HG03457 (cell line): Measurements from ENCODE around the gene FAM200A.
A peak's percentile ranks its signal among the peaks of the same experiment; 100 is the strongest.
"Not testable (repeated sequence)": the region's sequence is repeated elsewhere in the genome, so short reads cannot be mapped to it uniquely, and the experiment has no call there.

Source experiments
- ATAC-seq: cut with Tn5 transposase; IDR thresholded peaks from one replicate; pipeline ENCODE4 v1.9.1; 2021; ENCODE audit warnings: moderate number of reproducible peaks; ENCODE audit not compliant: unreplicated experiment

FAM200A gene

DNA sequence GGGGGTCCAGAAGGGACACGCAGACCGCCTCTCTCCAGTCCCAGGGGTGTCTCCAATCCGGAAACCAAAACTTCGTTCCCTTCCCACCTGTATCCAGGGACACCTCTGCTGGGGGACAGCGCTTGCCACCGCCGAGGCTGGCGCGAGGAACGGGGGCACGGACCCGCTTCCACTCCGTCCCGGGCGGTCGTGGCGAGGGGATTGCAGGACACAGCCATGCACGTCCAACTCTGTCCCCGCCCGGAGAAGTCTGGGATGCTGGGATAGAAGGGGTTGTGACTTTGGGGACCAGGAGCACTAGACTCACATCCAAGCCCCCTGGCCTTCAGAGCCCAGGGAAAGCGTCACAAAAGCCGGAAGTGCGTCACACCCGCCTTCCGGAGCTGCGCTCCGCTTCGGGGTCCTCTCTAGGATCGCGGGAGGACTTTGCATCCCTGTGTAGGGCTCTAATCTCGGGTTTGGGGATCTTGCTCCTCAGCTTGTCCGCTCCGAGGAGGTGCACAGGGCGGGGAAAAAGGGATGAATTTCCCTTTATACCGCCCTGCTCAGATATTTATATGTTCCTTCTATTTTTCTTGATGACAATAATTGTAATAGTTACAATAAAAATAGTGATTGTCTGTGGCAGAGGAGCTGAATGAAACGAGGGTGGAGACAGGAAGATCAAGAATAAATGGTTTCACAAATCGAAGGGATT, at the start of gene FAM200A:
FAM200A (minus strand) TSS at position 348 of the 697 bp plus-strand sequence. CDS start 3,707 bp downstream, outside the sequence.
- peak; percentile 72 for ATAC-seq

DNA sequence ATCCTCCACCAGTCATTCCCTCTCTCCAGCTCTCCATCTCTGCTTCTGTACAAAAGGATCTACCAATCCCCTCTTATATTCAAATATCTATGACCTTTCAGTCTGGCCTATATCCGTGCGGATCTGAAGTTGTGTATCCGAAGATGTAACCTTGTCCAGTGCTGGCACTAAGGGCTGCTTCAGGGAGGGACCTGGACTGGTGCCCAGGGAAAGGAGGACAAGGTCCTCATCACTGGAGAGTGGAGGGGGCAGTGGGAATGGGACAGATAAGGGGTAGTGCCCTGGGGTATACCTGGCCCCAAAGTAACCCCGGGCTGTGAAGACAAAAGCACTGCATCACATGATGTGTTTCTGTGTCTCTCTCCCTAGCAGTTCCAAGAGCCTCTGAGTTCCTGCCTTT, 47.9 kb upstream of the FAM200A start:
- ATAC-seq: no peak

DNA sequence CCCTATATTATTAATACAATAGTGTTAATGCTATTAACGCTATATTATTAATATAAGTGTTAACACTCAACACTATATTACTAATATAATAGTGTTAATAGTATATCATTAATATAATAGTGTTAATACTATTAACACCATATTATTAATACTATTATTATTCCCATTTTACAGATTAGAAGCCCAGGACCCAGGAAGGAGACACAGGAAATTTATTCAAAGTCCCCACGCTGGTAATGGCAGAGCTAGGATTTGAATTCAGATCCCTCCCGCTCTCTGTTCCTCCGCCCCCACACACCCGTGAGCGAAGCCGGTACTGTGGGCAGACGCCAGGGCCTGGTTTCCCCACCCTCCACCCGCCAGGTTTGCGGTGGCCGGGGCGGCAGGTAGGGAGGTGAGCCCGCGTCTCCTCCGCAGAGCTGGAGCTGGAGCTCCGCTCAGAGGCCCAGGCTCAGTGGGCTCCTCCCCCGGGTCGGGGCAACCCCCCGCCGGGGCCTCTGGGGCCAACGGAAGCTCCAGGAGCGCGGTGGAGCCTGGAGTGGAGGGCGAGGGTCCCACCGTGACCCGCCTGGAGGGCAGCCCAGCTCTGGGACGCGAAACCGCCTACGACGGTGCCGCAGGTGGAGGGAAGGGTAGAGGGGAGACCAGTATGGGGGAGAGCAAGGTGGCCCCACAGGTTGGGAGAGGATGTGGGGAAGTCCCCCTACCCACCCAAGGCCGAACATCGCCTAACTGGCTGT, 46.0 kb upstream of the FAM200A start, which contains the start of gene TMEM225B:
TMEM225B (plus strand) TSS at position 506 of the 740 bp plus-strand sequence. CDS start 6,122 bp downstream, outside the sequence.
- no peak for ATAC-seq

DNA sequence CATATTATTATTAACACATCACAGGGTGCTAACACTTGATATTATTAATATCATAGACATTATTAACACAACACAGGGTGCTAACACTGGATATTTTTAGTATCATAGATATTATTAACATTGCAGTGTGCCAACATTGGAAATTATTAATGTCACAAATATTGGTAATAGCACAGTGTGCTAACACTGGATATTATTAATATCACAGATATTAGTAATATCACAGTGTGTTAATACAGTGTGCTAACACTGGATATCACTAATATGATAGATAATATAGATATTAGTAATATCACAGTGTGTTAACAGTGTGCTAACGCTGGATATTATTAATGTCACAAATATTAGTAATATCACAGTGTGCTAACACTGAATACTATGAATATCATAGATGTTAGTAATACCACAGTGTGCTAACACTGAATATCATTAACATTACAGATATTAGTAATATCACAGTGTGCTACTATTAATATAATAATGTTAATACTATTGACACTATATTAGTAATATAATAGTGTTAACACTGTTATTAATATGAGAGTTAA, 44.6 kb upstream of the FAM200A start:
- ATAC-seq: no peak

DNA sequence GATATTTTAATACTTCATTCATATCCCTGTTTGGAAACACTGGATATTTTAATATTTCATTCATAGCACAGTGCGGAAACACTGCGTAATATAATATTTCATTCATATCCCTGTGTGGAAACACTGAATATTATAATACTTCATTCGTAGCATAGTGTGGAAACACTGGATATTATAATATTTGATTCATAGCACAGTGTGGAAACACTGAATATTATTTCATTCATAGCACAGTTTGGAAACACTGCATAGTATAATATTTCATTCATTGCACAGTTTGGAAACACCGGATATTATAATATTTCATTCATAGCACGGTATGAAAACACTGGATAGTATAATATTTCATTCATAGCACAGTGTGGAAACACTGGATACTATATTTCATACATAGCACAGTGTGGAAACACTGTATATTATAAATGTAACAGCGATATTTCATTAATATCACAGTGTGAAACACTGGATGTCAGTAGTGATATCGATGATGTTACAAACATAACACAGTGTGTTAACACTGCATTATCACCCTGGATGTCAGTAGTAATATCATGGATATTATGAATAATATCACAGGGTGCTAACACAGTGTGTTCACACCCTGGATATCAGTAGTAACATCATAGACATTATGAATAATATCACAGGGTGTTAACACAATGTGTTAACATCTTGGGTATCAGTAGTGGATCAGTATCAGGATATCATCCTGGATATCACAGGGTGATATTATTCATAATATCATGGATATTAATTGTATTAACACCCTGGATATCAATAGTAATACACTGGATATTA, 43.2 kb upstream of the FAM200A start:
- no peak for ATAC-seq

DNA sequence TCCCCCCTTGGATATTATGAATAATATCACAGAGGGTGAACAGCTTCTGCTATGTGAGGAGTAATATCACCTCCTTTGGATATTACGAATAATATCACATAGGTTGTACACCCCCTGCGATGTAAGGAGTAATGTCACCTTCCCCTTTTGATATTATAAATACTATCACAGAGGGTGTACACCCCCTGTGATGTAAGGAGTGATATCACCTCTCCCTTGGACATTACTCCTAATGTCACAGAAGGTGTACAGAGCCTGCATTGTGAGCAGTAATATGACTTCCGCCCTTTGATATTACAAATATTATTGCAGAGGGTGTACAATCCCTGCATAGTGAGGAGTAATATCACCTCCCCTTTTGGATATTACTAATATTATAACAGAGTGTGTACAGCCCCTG, 37.0 kb upstream of the FAM200A start:
- no peak for ATAC-seq

DNA sequence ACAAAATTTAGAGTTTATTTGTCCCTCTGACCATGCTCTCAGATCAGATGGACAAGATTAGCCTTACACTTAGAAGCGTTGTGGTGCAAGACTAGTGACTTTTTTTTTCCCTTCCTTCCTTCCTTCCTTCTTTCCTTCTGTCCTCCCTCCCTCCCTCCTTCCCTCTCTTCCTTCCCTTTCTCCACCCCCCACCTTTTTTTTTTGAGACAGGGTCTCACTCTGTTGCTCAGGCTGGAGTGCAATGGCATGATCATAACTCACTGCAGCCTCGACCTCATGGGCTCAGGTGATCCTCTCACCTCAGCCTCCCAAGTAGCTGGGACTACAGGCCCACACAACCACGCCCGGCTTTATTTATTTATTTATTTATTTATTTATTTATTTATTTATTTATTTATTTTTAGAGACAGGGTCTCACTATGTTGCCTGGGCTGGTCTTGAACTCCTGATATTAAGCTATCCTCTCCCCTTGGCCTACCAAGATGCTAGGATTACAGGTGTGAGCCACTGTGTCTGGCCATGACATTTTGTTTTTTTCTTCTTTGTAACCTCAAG, 28.9 kb upstream of the FAM200A start:
- not testable (repeated sequence) for ATAC-seq

DNA sequence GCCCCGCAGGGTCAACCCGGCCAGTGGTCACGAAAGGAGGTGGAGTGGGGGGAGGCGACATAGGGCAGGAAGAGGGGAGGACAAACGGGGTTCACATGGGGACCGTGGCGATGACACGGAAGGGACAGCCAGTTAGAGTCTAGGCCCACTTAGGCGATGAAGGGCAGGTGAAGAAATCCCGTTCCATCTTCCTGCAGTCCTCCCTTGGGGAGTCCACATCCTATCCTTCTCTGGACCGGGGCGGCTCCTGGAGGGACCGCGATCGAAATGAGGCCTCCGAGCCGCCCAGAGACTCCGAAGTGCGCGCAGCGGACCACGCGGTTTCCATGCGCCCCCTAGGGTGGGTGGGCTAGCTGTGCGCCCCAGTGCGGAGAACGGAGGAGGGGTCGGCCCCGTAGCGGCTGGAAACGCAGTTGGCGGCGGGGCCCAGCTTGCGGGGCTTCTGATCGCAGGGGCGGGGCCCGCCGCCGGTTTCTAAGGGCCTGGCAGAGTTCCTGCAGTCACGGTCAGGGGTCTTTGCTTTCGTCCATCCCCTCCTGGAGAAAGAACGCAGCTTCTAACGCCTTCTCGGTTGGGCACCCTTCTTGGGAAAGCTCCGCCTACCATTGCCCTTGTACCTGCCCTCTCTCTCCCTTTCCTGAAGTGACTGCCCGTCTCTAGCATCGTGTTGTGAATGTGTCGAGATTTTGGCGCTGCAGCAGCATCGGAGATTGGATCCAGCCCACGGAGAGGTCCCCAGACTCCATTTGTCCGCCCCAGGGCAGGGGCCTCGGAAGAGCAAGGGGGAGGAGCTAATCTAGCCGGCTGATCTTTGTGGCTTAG, 28.3 kb upstream of the FAM200A start:
- no peak for ATAC-seq

DNA sequence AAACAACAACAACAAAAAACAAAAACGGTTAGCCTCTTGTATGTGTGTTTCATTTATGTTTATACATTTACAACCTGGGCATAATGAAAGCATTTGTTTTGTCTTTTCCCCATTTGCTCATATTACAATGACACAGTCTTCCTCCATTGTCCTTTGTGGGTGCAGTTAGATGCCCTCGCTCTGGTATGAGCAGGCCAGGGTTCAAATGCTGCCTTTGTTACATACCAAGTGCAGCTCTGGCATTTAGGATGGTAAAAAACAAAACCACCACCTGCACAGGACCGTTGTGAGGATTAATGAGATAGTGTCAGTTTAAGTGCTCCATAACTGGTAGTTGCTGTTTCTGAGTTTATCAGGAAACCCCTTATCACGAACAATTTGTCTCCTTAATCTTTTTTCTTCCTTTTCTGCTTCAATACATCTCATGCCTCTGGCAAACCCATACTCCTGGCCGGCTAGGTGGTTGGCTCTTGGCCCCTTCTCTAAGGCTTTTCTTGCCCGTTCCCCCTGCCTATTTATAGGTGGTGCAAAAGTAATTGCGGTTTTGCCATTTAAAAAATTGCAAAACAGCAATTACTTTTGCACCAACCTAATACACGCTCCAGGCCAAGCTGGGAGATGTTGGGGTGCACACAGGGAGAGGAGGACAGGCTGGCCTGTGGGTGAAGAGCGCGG, 27.5 kb upstream of the FAM200A start:
- no peak for ATAC-seq

DNA sequence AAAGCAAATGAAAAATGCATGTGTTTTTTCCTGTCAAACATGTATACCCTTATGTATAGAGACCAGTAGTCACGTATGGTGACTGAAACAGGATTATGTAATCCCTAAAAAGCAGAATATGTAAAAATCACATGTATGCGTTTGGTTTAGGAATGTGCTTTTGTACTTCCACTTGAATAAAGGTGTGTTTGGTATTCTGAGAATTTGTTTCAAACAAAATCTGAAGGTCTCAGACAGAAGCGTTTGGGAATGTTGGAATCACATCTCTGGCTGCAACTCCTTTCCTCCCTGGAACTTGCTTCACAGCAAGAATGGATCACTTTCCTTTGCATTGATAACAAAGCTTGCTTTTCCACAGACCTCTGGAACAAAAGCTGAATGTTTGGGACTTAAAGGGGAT, 24.3 kb upstream of the FAM200A start:
- no peak for ATAC-seq

DNA sequence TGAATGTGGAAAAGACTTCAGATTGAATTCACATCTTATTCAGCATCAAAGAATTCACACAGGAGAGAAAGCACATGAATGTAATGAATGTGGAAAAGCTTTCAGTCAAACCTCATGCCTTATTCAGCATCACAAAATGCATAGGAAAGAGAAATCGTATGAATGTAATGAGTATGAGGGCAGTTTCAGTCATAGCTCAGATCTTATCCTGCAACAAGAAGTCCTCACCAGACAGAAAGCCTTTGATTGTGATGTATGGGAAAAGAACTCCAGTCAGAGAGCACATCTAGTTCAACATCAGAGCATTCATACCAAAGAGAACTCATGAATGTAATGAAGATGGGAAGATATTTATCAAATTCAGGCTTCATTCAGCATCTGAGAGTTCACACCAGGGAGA, 21.3 kb upstream of the FAM200A start:
- ATAC-seq: no peak

DNA sequence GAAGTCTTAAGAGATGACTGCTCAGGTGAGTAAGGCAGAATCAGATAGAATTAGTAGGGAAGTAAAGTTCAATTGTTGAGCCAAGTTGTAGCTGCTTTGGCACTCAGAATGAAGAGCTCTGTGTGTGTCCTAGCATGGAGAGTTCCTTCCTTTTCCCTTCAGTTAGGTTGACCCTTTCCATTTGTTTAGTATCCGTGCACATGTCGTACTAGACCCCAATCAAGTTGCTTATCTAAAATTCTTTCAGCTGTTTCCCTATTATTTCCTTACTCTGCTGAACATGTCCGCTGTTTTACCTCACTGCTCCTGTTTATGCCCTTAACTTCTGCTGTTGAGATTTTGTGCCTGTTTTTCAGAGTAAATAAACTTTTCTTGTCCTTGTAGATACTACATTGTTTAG, 19.9 kb upstream of the FAM200A start:
- ATAC-seq: no peak

DNA sequence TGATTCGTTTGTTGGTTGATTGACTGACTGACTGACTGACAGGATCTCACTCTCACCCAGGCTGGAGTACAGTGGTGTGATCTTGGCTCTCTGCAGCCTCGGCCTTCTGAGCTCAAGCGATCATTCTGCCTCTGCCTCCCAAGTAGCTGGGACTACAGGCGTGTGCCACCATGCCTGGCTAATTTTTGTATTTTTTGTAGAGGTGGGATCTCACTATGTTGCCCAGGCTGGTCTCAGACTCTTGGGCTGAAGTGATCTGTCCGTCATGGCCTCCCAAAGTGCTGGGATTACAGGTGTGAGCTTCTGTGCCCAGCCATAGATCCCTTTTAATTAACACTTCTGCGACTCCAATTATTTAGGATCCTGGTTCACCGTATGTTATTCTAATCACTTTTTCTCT, 16.9 kb upstream of the FAM200A start:
- ATAC-seq: not testable (repeated sequence)

DNA sequence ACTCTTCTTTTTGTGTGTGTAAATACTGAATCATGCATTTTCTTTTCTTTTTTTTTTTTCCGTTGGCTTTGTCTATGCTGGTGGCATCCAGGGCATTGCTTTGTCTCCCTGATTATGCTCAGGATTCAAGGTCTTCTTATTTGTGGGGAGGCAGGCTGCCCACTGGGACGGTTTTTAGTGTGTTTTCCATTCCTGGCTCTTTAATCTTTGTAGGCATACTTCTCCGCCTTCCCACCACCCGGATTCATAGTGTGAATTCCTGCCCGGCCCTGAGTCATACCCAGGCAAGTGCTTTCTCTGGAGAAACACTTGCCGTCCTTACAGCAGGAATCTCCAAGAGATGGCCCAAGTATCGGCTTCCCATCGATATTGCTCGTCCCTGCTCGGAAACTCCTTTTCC, 11.7 kb upstream of the FAM200A start:
- no peak for ATAC-seq

DNA sequence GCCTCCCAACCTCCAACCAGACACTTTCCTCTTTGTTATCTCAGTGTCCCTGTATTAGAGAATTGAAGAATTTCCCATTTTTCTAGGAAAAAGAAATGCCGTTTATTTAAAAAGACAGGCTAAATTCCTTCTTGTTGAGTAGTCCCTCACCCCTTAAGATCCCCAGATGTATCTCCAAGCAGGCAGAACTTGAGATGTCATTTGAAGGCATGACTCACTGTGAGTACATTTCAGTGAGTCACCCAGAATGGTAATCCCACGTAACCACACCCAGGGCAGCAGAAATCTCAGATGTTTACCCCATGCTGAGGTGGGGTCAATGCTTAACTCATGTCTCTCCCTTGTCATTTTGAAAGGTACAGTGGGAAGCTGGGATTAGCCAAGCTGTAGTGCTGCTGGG, 10.9 kb upstream of the FAM200A start:
- ATAC-seq: no peak

DNA sequence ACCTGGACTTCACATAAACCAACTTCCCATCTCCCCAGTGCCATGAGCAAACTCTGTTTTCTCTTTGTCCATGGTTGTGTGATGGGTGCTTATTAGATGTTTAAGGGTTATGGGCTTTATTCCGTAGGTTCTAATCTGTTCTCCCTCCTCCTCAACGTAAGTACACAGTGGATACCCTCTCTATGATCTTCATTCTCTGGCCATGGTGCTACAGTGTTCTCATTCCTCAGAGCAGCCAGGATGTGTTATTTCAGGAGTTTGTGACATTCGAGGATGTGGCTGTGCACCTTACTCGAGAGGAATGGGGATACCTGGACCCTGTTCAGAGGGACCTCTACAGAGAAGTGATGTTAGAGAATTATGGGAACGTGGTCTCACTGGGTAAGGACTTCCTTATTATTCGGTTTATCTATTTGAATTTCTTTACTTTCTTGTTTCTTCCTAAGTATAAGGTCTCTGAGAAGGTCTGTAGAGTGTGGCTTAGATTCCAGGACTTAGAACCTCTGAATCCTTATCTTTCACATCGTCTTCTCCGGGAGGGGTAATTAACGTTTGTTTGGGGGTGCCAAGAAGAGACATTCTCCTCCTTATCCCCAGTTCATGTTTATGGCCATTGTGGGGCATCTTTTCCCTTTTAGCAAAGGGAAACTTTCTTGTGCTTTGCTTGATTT, 10.3 kb upstream of the FAM200A start:
- ATAC-seq: no peak

DNA sequence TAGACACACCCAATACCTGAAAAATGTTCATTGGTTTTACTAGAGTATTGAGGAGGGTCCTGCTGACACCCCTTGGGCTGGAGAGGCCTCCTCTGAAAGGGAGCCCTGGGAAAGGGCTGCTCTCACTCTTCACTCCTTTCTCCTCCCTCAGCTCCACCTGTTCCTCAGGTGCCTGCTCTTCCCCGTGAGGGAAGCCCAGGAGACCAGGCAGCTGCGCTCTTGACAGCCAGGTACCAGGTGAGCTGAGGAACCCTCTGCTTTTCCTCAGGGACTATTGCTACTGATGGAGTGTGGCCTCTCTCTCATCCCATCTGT, 9.8 kb upstream of the FAM200A start:
- no peak for ATAC-seq

DNA sequence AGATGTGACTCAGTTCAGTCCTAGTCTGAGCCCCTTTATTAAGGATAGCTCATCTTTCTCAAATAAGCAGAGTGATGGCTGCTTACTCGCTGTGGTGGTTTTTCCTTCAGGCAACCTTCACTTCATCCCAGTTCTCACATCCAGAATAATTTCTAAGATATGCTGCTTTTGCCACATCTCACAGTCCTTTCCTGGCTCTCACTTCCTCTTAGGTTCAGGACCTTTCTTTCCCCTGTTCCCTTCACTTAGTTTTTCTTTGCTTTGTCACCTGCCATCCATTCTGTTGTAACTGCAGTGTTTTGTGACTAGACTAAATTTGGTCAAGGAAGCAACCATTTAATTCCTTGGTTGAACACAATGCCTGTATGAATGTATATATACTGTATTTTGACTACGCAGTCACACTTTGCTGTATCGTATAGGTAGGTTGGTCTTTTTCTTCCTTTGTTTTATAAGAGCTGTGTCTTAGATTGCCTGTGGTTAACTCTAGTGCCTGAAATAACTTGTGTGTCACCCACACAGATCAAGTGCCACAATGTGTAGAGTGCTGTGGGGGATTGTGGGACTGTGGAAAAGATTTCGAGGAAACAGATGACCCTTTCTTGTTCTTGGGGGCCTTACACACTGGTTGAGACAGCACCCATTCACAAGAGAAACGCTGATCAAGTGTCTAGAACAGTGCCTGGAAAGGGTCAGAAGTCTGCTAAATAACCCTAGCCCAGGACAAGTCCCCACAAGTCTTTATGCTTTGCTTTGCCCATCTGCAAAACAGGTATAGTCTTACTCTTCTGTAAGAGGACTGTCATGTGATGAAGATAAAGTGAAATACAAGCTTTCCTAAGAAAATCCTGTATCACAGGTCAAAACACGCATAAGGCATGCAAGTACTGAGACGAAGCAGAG, 9.2 kb upstream of the FAM200A start:
- no peak for ATAC-seq
